T-helper 1 cell (primary cell): ENCODE results near the gene SURF1.

Experiments used
- DNase-seq, 5 donors: peaks; one replicate each; pipeline ENCODE4 v3.0.0-alpha.2; 2012 to 2020

SURF1 gene

DNA sequence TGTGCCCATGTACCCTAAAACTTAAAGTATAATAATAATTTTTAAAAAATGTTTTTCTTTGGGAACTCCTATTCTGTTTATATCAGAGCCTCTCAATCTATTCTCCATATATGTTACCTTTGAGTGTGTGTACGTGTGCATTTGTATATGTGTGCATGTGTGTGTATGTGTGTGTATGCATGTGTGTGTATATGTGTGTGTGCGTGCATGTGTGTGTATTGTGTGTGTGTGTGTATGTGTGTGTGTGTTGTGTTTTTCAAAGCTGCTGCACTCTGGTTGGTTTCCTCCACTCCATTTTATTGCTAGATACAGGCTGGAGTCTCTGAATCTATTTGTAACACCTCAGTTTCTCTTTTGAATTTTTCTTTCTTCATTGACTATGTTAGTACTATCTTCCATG lies 40.3 kb downstream of the SURF1 start:
- no peak for DNase-seq

DNA sequence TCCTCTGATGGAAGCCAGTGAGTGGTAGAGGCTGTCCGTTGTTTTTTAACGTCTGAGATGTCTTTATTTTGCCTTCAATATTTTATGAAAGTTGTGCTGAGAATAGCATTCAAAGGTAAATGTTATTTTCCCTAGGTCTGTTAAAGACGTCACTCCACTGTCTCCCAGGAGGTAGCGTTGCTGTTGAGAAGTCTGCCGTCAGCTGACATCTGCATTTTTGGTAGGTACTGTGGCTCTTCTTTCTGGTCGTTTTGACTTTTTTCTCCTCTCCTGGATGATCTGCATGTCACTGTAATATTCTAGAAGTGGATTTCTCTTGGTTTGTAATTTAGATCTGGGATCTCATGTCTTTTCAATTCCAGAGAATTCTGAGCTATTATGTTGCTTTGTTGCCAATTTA lies 46.7 kb downstream of the SURF1 start:
- DNase-seq: no peak

- no peak for DNase-seq
These were observed 49.0 kb downstream of the SURF1 start for GRCh38 chr9:133307301-133307700.

- DNase-seq: no peak
These were observed 49.8 kb downstream of the SURF1 start for GRCh38 chr9:133306242-133307204.

DNA sequence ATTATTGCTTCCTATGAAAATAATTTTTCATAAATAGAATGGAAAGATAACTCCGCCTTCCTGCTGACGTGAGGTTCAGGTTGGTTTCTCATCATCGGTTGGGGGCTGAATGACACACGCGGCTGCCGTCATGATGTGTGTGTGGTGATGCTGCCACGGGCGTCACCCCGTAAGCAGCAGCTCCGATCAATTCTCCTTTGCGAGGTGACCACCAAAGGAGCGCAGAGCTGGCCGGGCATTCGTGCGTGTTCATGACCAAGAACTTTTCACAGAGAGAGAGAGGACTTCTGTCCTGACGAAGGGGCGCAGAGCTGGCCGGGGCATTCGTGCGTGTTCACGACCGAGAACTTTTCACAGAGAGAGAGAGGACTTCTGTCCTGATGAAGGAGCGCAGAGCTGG lies 50.6 kb downstream of the SURF1 start:
- no peak for DNase-seq

GRCh38 chr9:133304477-133305377 lies 51.6 kb downstream of the SURF1 start:
- DNase-seq: no peak

GRCh38 chr9:133304158-133304470 lies 52.2 kb downstream of the SURF1 start:
- no peak for DNase-seq

GRCh38 chr9:133303266-133304157 lies 52.8 kb downstream of the SURF1 start:
- DNase-seq: no peak
